Activated gamma-delta T cell (primary cell): ENCODE results near the gene NOXO1.
"Not testable (repeated sequence)": the region's sequence is repeated elsewhere in the genome, so short reads cannot be mapped to it uniquely, and the experiment has no call there.

Experiments used
- DNase-seq: peaks from one replicate; lab custom pipeline; 2025; lab: John Stamatoyannopoulos, UW

The NOXO1 gene

GRCh38 chr16:1942047-1942809 is 39.0 kb downstream of the NOXO1 start:
- no peak for DNase-seq

- DNase-seq, result no peak
These were observed 39.9 kb downstream of the NOXO1 start for GRCh38 chr16:1941162-1942046.

GRCh38 chr16:1940273-1941161 is 40.8 kb downstream of the NOXO1 start:
- no peak for DNase-seq

- DNase-seq, result not testable (repeated sequence)
These were observed 41.4 kb downstream of the NOXO1 start for GRCh38 chr16:1939833-1940232.

- DNase-seq, result no peak
These were observed 42.4 kb downstream of the NOXO1 start for GRCh38 chr16:1938910-1939309.

- DNase-seq, result no peak
These were observed 43.0 kb downstream of the NOXO1 start for GRCh38 chr16:1938316-1938715.

GRCh38 chr16:1936945-1937479 is 44.3 kb downstream of the NOXO1 start:
- no peak for DNase-seq

- DNase-seq, result no peak
These were observed 48.1 kb downstream of the NOXO1 start for GRCh38 chr16:1933097-1933661.

GRCh38 chr16:1932050-1933028 is 48.9 kb downstream of the NOXO1 start:
- no peak for DNase-seq

- DNase-seq, result no peak
These were observed 50.9 kb downstream of the NOXO1 start for GRCh38 chr16:1930338-1930720.

- peak; percentile 87 for DNase-seq
These were observed 51.5 kb downstream of the NOXO1 start for GRCh38 chr16:1929578-1930337.

GRCh38 chr16:1929105-1929504 is 52.2 kb downstream of the NOXO1 start:
- no peak for DNase-seq
